Upper lobe of left lung (tissue), 6 donors: Measurements from ENCODE around the gene ATXN1. TPM values are rescaled to one million over a fixed set of nuclear protein-coding genes. Genes with fewer than 3 reads are reported as not detected.

ENCODE experiments used
- ATAC-seq, 2 donors: fragments of 200-7000 bp; cut with Tn5 transposase; one replicate each; pipeline ENCODE4 v1.9.1; 2022; ENCODE audit warnings: mild to moderate bottlenecking in 2 of 2, moderate library complexity in 2 of 2; ENCODE audit not compliant: low FRiP score in 2 of 2
- DNase-seq, 2 donors: peaks; one replicate each; pipeline ENCODE4 v3.0.0-alpha.2; 2019 to 2020
- H3K27ac ChIP-seq, 4 donors: fragments of 200-600 bp; sonication (generic); one replicate each; pipeline ENCODE4 v1.5.1; 2016 to 2019
- H3K27me3 ChIP-seq, 4 donors: fragments of 200-600 bp; sonication (generic); one replicate each; pipeline ENCODE4 v1.5.1; 2017 to 2019
- H3K36me3 ChIP-seq, 4 donors: fragments of 200-600 bp; sonication (generic); one replicate each; pipeline ENCODE4 v1.5.1; 2016 to 2019
- H3K4me1 ChIP-seq, 4 donors: fragments of 200-600 bp; sonication (generic); one replicate each; pipeline ENCODE4 v1.5.1; 2018 to 2019
- H3K4me3 ChIP-seq, 4 donors: fragments of 200-600 bp; sonication (generic); one replicate each; pipeline ENCODE4 v1.5.1; 2017 to 2019; ENCODE audit warnings: mild to moderate bottlenecking in 2 of 4, moderate library complexity in 1 of 4
- H3K9me3 ChIP-seq, 4 donors: fragments of 200-600 bp; sonication (generic); one replicate each; pipeline ENCODE4 v1.5.1; 2018 to 2019
- CTCF ChIP-seq, 6 experiments: fragments of 450-650 bp in 4 of 6; fragments of 200-600 bp in 2 of 6; sonication (generic) in 2 of 6; IDR thresholded peaks; one replicate each; pipeline ENCODE4 v1.5.1; 2016 to 2019; ENCODE audit warnings: antibody characterized with exemption in 6 of 6
- EP300 ChIP-seq, 4 donors: sonication (generic); formaldehyde crosslinking; IDR thresholded peaks; one replicate each; pipeline ENCODE4 v1.5.1; 2017; ENCODE audit warnings: antibody characterized with exemption in 4 of 4, control low read depth in 2 of 4
- POLR2A ChIP-seq, 4 donors: fragments of 450-650 bp; IDR thresholded peaks; one replicate each; pipeline ENCODE4 v1.5.1; 2016 to 2017; ENCODE audit warnings: antibody characterized with exemption in 4 of 4, mild to moderate bottlenecking in 2 of 4
- POLR2AphosphoS5 ChIP-seq, 2 donors: sonication (generic); formaldehyde crosslinking; IDR thresholded peaks; one replicate each; pipeline ENCODE4 v1.5.1; 2017; ENCODE audit warnings: antibody characterized with exemption in 2 of 2
- WGBS, 2 donors: methylation state at CpG; one replicate each; pipeline ENCODE4 v1.1.5; 2017 to 2018; 5-methylcytosine and 5-hydroxymethylcytosine counted together
- total RNA-seq, 6 donors: library from RNA; depleted of rRNA in 4 of 6; stranded (reverse); fragments of >200 nt in 4 of 6; gene quantifications; one replicate each; pipeline versions ENCODE4 v1.1.0 to v1.2.1, GENCODE V29; 2016 to 2021
- donor health status: DM: no; HTN: no; CAD: no; lungs with moderate emphysema.
- donor health status: DM: no; HTN: yes; CAD: no; lungs with severe emphysema.

ATXN1 gene
- total RNA-seq, 6 donors from 2014 or later, result 44.2 to 106 (median 71.7) TPM

GRCh38 chr6:16503970-16504415, 257.3 kb downstream of the ATXN1 start:
- 65 to 81% methylated on average over 2 of the region's 2 CpGs for WGBS, 2 donors
- H3K36me3 ChIP-seq, result no peaks in the 10 kb centered on the region
- ATAC-seq (no peak), DNase-seq (no peak)
- TF ChIP-seq EP300 (IDR thresholded peaks at IDR 0.05) (no peak), CTCF (IDR thresholded peaks at IDR 0.05) (no peak), POLR2AphosphoS5 (IDR thresholded peaks at IDR 0.05) (no peak), POLR2A (IDR thresholded peaks at IDR 0.05) (no peak)
- no peaks in the 10 kb centered on the region for H3K27me3 ChIP-seq
- peaks cover 0 to 2% (median 0%) of the 10 kb centered on the region in 4 donors for H3K4me1 ChIP-seq
- no peak overlapping the region for H3K27ac ChIP-seq
- no peak overlapping the region for H3K4me3 ChIP-seq
- no peaks in the 10 kb centered on the region for H3K9me3 ChIP-seq

- Histone ChIP-seq H3K4me3 (no peak overlapping the region), H3K4me1 (peaks cover 0 to 2% (median 0%) of the 10 kb centered on the region in 4 donors), H3K27ac (no peak overlapping the region), H3K36me3 (no peaks in the 10 kb centered on the region), H3K27me3 (no peaks in the 10 kb centered on the region), H3K9me3 (no peaks in the 10 kb centered on the region)
- TF ChIP-seq EP300 (IDR thresholded peaks at IDR 0.05) (no peak), POLR2A (IDR thresholded peaks at IDR 0.05) (no peak), POLR2AphosphoS5 (IDR thresholded peaks at IDR 0.05) (no peak), CTCF (IDR thresholded peaks at IDR 0.05) (no peak)
- DNase-seq (no peak), ATAC-seq (no peak)
- 87 to 93% methylated on average over 2 of the region's 2 CpGs for WGBS, 2 donors
These were observed 258.0 kb downstream of the ATXN1 start for GRCh38 chr6:16503241-16503775.

GRCh38 chr6:16498957-16499356, 262.3 kb downstream of the ATXN1 start:
- Histone ChIP-seq H3K9me3 (no peaks in the 10 kb centered on the region), H3K27ac (no peak overlapping the region), H3K36me3 (no peaks in the 10 kb centered on the region), H3K4me3 (no peak overlapping the region), H3K4me1 (no peaks in the 10 kb centered on the region), H3K27me3 (no peaks in the 10 kb centered on the region)
- TF ChIP-seq EP300 (IDR thresholded peaks at IDR 0.05) (no peak), POLR2A (IDR thresholded peaks at IDR 0.05) (no peak), CTCF (IDR thresholded peaks at IDR 0.05) (no peak), POLR2AphosphoS5 (IDR thresholded peaks at IDR 0.05) (no peak)
- ATAC-seq (no peak), DNase-seq (no peak)

DNA sequence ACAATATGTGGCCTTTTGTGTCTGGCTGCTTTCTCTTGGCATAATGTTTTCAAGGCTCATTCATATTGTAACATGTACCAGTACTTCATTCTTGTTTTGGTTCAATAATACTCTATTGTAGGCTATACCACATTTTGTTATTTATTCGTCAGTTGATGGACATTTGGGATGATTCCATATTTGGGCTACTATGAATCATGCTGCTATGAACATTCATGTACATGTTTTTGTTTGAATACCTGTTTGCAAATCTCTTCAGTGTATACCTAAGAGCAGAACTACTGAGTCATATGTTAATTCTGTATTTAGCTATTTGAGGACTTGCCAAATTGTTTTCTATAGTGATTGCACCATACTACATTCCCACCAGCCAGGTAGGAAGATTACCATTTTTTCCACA, 263.0 kb downstream of the ATXN1 start:
- Histone ChIP-seq H3K36me3 (no peaks in the 10 kb centered on the region), H3K4me3 (no peak overlapping the region), H3K27ac (no peak overlapping the region), H3K9me3 (no peaks in the 10 kb centered on the region), H3K27me3 (no peaks in the 10 kb centered on the region), H3K4me1 (no peaks in the 10 kb centered on the region)
- ATAC-seq (no peak), DNase-seq (no peak)
- TF ChIP-seq EP300 (IDR thresholded peaks at IDR 0.05), result no peak
- WGBS, 2 donors, result 67 to 87% methylated on average over 1 of the region's 1 CpG

GRCh38 chr6:16496991-16497801, 264.1 kb downstream of the ATXN1 start:
- TF ChIP-seq CTCF (IDR thresholded peaks at IDR 0.05), result no peak
- peak; percentile 53 to 55 for TF ChIP-seq POLR2AphosphoS5 (IDR thresholded peaks at IDR 0.05)
- Histone ChIP-seq H3K36me3 (no peaks in the 10 kb centered on the region), H3K9me3 (no peaks in the 10 kb centered on the region), H3K27me3 (no peaks in the 10 kb centered on the region), H3K4me3 (no peak overlapping the region), H3K27ac (no peak overlapping the region), H3K4me1 (no peaks in the 10 kb centered on the region)
- 68 to 75% methylated on average over 11 of the region's 11 CpGs for WGBS, 2 donors
- ATAC-seq, result no peak
- DNase-seq, result no peak
